IMR-90 (cell line): ENCODE measurements around the gene AEN. TPM values are rescaled to one million over a fixed set of nuclear protein-coding genes. Genes with fewer than 3 reads are reported as not detected.

Experiments
- ATAC-seq: fragments of 200-7000 bp; cut with Tn5 transposase; 2 replicates; pipeline ENCODE4 v1.9.1; 2020; ENCODE audit warnings: low read depth, mild to moderate bottlenecking, moderate library complexity
- BruUV-seq: library from RNA; stranded (reverse); fragments of 400-500 nt; replicated peaks from 2 replicates; lab custom pipeline; 2021; lab: Mats Ljungman, UMichigan
- CTCF ChIA-PET: fragments of 300-600 bp; formaldehyde crosslinking; extraction: SDS; loops from one replicate; lab custom pipeline; 2021; ENCODE audit warnings: antibody characterized with exemption; lab: Yijun Ruan, JAX
- POLR2A ChIA-PET: fragments of 300-600 bp; sonication (Branson Sonifier 250); formaldehyde crosslinking; loops from one replicate; lab custom pipeline; 2022; ENCODE audit warnings: antibody characterized with exemption; ENCODE audit not compliant: unreplicated experiment; lab: Charles Lee
- DNase-seq: peaks from one replicate; pipeline ENCODE4 v3.0.0; 2013
- H2AFZ ChIP-seq: replicated peaks from 2 replicates; pipeline ENCODE3; 2013; ENCODE audit warnings: low read length, mild to moderate bottlenecking; ENCODE audit not compliant: poor library complexity
- H2AK5ac ChIP-seq: 2 replicates; pipeline ENCODE4 v1.6.1; 2013; ENCODE audit warnings: low read depth, low read length, inconsistent platforms
- H2AK9ac ChIP-seq: replicated peaks from 2 replicates; pipeline ENCODE3; 2013; ENCODE audit warnings: mild to moderate bottlenecking, low read depth, low read length, moderate library complexity; ENCODE audit not compliant: poor library complexity
- H2BK120ac ChIP-seq: 2 replicates; pipeline ENCODE4 v1.6.1; 2013; ENCODE audit warnings: low read depth, low read length, inconsistent platforms
- H2BK15ac ChIP-seq: 3 replicates; pipeline ENCODE4 v1.6.1; 2013; ENCODE audit warnings: low read depth, low read length, inconsistent platforms
- H2BK20ac ChIP-seq: 2 replicates; pipeline ENCODE4 v1.6.1; 2013; ENCODE audit warnings: low read depth, mild to moderate bottlenecking, inconsistent platforms, low read length, moderate library complexity
- H2BK5ac ChIP-seq: 2 replicates; pipeline ENCODE4 v1.6.1; 2013; ENCODE audit warnings: mild to moderate bottlenecking, low read depth, low read length, inconsistent platforms; ENCODE audit not compliant: poor library complexity, severe bottlenecking
- H3K14ac ChIP-seq: replicated peaks from 2 replicates; pipeline ENCODE4 v1.6.1; 2013; ENCODE audit warnings: low read depth, low read length, inconsistent platforms
- H3K18ac ChIP-seq: 2 replicates; pipeline ENCODE4 v1.6.1; 2013; ENCODE audit warnings: low read depth, low read length, control low read depth
- H3K23ac ChIP-seq: 2 replicates; pipeline ENCODE4 v1.6.1; 2013; ENCODE audit warnings: low read depth, low read length, inconsistent platforms
- H3K27ac ChIP-seq: 2 replicates; pipeline ENCODE4 v1.5.1; 2013; ENCODE audit warnings: mild to moderate bottlenecking, control low read depth, low read length; ENCODE audit not compliant: insufficient read depth
- H3K27me3 ChIP-seq: 2 replicates; pipeline ENCODE4 v1.6.1; 2013; ENCODE audit warnings: low read length; ENCODE audit not compliant: control insufficient read depth, insufficient read depth
- H3K36me3 ChIP-seq: 2 replicates; pipeline ENCODE4 v1.6.1; 2013; ENCODE audit warnings: low read length, mixed read lengths; ENCODE audit not compliant: control insufficient read depth, insufficient read depth
- H3K4ac ChIP-seq: 2 replicates; pipeline ENCODE4 v1.6.1; 2013; ENCODE audit warnings: low read depth, low read length, inconsistent platforms
- H3K4me1 ChIP-seq: 2 replicates; pipeline ENCODE4 v1.6.1; 2013; ENCODE audit warnings: low read length, mixed read lengths; ENCODE audit not compliant: control insufficient read depth, insufficient read depth
- H3K4me2 ChIP-seq: 2 replicates; pipeline ENCODE4 v1.6.1; 2013; ENCODE audit warnings: low read depth, mild to moderate bottlenecking, control low read depth, low read length, moderate library complexity
- H3K4me3 ChIP-seq: 2 replicates; pipeline ENCODE4 v1.5.1; 2013; ENCODE audit warnings: low read depth, mild to moderate bottlenecking, control low read depth, low read length, moderate library complexity; ENCODE audit not compliant: insufficient read depth
- H3K56ac ChIP-seq: 2 replicates; pipeline ENCODE4 v1.6.1; 2013; ENCODE audit warnings: low read length, inconsistent platforms; ENCODE audit not compliant: insufficient read depth; ENCODE audit errors: extremely low read depth
- H3K79me1 ChIP-seq, 2 experiments: 2 replicates each; pipeline ENCODE4 v1.6.1; 2013; ENCODE audit warnings: low read length in 2 of 2, inconsistent platforms in 1 of 2, low read depth in 1 of 2
- H3K9ac ChIP-seq: 2 replicates; pipeline ENCODE4 v1.6.1; 2013; ENCODE audit warnings: low read depth, low read length, control low read depth
- H3K9me1 ChIP-seq: 2 replicates; pipeline ENCODE4 v1.6.1; 2013; ENCODE audit warnings: low read length, inconsistent platforms; ENCODE audit not compliant: insufficient read depth
- H3K9me3 ChIP-seq: 2 replicates; pipeline ENCODE4 v1.6.1; 2013; ENCODE audit warnings: low read length; ENCODE audit not compliant: control insufficient read depth, insufficient read depth
- H4K20me1 ChIP-seq: 2 replicates; pipeline ENCODE4 v1.6.1; 2013; ENCODE audit warnings: low read length, inconsistent platforms; ENCODE audit not compliant: insufficient read depth
- H4K5ac ChIP-seq: 2 replicates; pipeline ENCODE4 v1.6.1; 2013; ENCODE audit warnings: mild to moderate bottlenecking, low read depth, low read length, control low read depth
- H4K8ac ChIP-seq, 2 experiments: 2 replicates each; pipeline ENCODE4 v1.6.1; 2013; ENCODE audit warnings: low read depth in 2 of 2, low read length in 2 of 2, control low read depth in 1 of 2, inconsistent platforms in 1 of 2
- H4K91ac ChIP-seq: 2 replicates; pipeline ENCODE4 v1.6.1; 2013; ENCODE audit warnings: low read depth, low read length, inconsistent platforms; ENCODE audit not compliant: insufficient read depth
- BHLHE40 ChIP-seq: fragments of 150-350 bp; IDR thresholded peaks from 2 replicates; pipeline ENCODE4 v1.6.1; 2016; ENCODE audit warnings: mild to moderate bottlenecking, low read depth, low read length
- CEBPB ChIP-seq: IDR thresholded peaks from 2 replicates; pipeline ENCODE4 v1.6.1; 2012; ENCODE audit warnings: low read depth, low read length, improper control_type of control experiment
- CHD1 ChIP-seq: IDR thresholded peaks from 2 replicates; pipeline ENCODE4 v1.6.1; 2012; ENCODE audit warnings: low read depth, low read length, improper control_type of control experiment
- CTCF ChIP-seq: conservative IDR thresholded peaks from 2 replicates; pipeline ENCODE4 v1.5.1; 2012; ENCODE audit warnings: mild to moderate bottlenecking, low read depth, low read length, improper control_type of control experiment
- FOS ChIP-seq: fragments of 150-350 bp; IDR thresholded peaks from 2 replicates; pipeline ENCODE4 v1.6.1; 2016; ENCODE audit warnings: low read depth, low read length
- MAFK ChIP-seq: IDR thresholded peaks from 2 replicates; pipeline ENCODE4 v1.6.1; 2012; ENCODE audit warnings: low read depth, low read length, improper control_type of control experiment
- MAZ ChIP-seq: IDR thresholded peaks from 2 replicates; pipeline ENCODE4 v1.6.1; 2012; ENCODE audit warnings: low read depth, mild to moderate bottlenecking, low read length, improper control_type of control experiment, moderate library complexity, borderline replicate concordance
- MXI1 ChIP-seq: IDR thresholded peaks from 2 replicates; pipeline ENCODE4 v1.6.1; 2012; ENCODE audit warnings: low read depth, mild to moderate bottlenecking, low read length, moderate library complexity, borderline replicate concordance
- NFE2L2 ChIP-seq: fragments of 150-350 bp; IDR thresholded peaks from 2 replicates; pipeline ENCODE4 v1.6.1; 2016; ENCODE audit warnings: low read depth, mild to moderate bottlenecking, low read length
- POLR2A ChIP-seq: IDR thresholded peaks from 2 replicates; pipeline ENCODE4 v1.6.1; 2012; ENCODE audit warnings: mild to moderate bottlenecking, low read depth, low read length
- RAD21 ChIP-seq: IDR thresholded peaks from 2 replicates; pipeline ENCODE4 v1.6.1; 2012; ENCODE audit warnings: low read length, improper control_type of control experiment
- SMC3 ChIP-seq: fragments of 150-350 bp; IDR thresholded peaks from 2 replicates; pipeline ENCODE4 v1.6.1; 2016; ENCODE audit warnings: low read depth, mild to moderate bottlenecking, antibody characterized with exemption, low read length, moderate library complexity
- USF2 ChIP-seq: fragments of 150-350 bp; IDR thresholded peaks from 2 replicates; pipeline ENCODE4 v1.6.1; 2017; ENCODE audit warnings: mild to moderate bottlenecking, antibody characterized with exemption, low read length, low read depth
- WGBS, 2 experiments: methylation state at CpG; one replicate each; pipeline versions ENCODE4 v1.1.5 to v1.1.7; 2013; ENCODE audit warnings: missing lambda C conversion rate in 2 of 2; ENCODE audit not compliant: insufficient read length in 1 of 2; ENCODE audit errors: extremely low coverage in 2 of 2; 5-methylcytosine and 5-hydroxymethylcytosine counted together
- dilution Hi-C: fragments of 300-500 bp; cut with HindIII; formaldehyde crosslinking; loops from one replicate; pipeline ENCODE4 v1.14.3; 2018; ENCODE audit warnings: low sequenced_read_pairs; ENCODE audit not compliant: unreplicated experiment
- in situ Hi-C: fragments of 300-500 bp; cut with MboI; formaldehyde crosslinking; loops from 3 replicates; pipeline ENCODE4 v1.14.3; 2019; ENCODE audit warnings: low sequenced_read_pairs, inconsistent platforms, mixed read lengths
- intact Hi-C: fragments of 100-400 bp; cut with micrococcal nuclease; formaldehyde crosslinking; loops from 2 replicates; pipeline ENCODE4 v1.10.0; 2022
- polyA plus RNA-seq, 3 experiments: library from polyadenylated mRNA; depleted of rRNA; stranded (reverse); fragments of >200 nt; gene quantifications; 2 replicates each; pipeline ENCODE4 v1.2.3, GENCODE V29; 2012; ENCODE audit warnings: low replicate concordance in 1 of 3
- total RNA-seq: library from RNA; depleted of rRNA; stranded (reverse); fragments of >200 nt; gene quantifications from 2 replicates; pipeline ENCODE4 v1.2.3, GENCODE V29; 2012
- TF ChIP-seq, protein P1 (sequence below): fragments of 150-350 bp; IDR thresholded peaks from 2 replicates; pipeline ENCODE4 v1.6.1; 2016; ENCODE audit warnings: low read depth, mild to moderate bottlenecking, low read length, moderate library complexity, borderline replicate concordance

Gene AEN
- total and polyA plus RNA-seq, 2 of the 4 experiments (the other 2 are of a cell fraction) = 48.6 to 85.5 TPM

- ATAC-seq = no peak
- H4K20me1 ChIP-seq = peaks cover 74% of the 10 kb centered on the region
- H2BK5ac ChIP-seq = no peak overlapping the region
- H3K27ac ChIP-seq = no peak overlapping the region
- no peak for TF ChIP-seq MXI1
- no peak for TF ChIP-seq CHD1
- TF ChIP-seq MAFK = no peak
- no peak for TF ChIP-seq FOS
- TF ChIP-seq RAD21 = no peak
- TF ChIP-seq CEBPB = no peak
- TF ChIP-seq MAZ = no peak
- no peak for TF ChIP-seq USF2
- TF ChIP-seq, protein P1, sequence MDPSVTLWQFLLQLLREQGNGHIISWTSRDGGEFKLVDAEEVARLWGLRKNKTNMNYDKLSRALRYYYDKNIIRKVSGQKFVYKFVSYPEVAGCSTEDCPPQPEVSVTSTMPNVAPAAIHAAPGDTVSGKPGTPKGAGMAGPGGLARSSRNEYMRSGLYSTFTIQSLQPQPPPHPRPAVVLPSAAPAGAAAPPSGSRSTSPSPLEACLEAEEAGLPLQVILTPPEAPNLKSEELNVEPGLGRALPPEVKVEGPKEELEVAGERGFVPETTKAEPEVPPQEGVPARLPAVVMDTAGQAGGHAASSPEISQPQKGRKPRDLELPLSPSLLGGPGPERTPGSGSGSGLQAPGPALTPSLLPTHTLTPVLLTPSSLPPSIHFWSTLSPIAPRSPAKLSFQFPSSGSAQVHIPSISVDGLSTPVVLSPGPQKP = no peak
- TF ChIP-seq NFE2L2 = no peak
- no peak for TF ChIP-seq CTCF
- TF ChIP-seq POLR2A = no peak
- no peak for TF ChIP-seq BHLHE40
- no peak for TF ChIP-seq SMC3
- no TSS peak for BruUV-seq
- CTCF ChIA-PET = no interaction called here
- H3K9me1 ChIP-seq = peaks cover 30% of the 10 kb centered on the region
- no peak overlapping the region for H3K4ac ChIP-seq
- no peak overlapping the region for H3K9ac ChIP-seq
- H2BK20ac ChIP-seq = no peak overlapping the region
- H2BK120ac ChIP-seq = no peak overlapping the region
- 92% methylated on average over 5 of the region's 12 CpGs; no CpG with 5 or more reads in 1 of the 2 experiments for WGBS, 2 experiments
- in situ Hi-C loops (no loop called here), intact Hi-C loops (no loop called here), dilution Hi-C loops (no loop called here)
- H3K9me3 ChIP-seq = no peaks in the 10 kb centered on the region
- H3K79me1 ChIP-seq = peaks cover 33 to 81% of the 10 kb centered on the region in 2 experiments
- no peak overlapping the region for H2AK9ac ChIP-seq
- no peak overlapping the region for H2BK15ac ChIP-seq
- no peak overlapping the region for H3K4me2 ChIP-seq
- no peaks in the 10 kb centered on the region for H3K27me3 ChIP-seq
- H4K8ac ChIP-seq = no peak overlapping the region
- H3K56ac ChIP-seq = no peak overlapping the region
- no peak overlapping the region for H2AFZ ChIP-seq
- peaks cover 15% of the 10 kb centered on the region; the same call in 1 of the 2 replicates for H3K4me1 ChIP-seq
- H3K14ac ChIP-seq = no peak overlapping the region
- H4K91ac ChIP-seq = no peak overlapping the region
- H4K5ac ChIP-seq = no peak overlapping the region
- POLR2A ChIA-PET = no interaction called here
- peaks cover 61% of the 10 kb centered on the region for H3K36me3 ChIP-seq
- no peak overlapping the region for H3K18ac ChIP-seq
- DNase-seq = no peak
- H3K23ac ChIP-seq = no peak overlapping the region
- no peak overlapping the region for H2AK5ac ChIP-seq
- H3K4me3 ChIP-seq = no peak overlapping the region
Observed at GRCh38 chr15:88631464-88632028, 10.4 kb downstream of the AEN start.
